GM18526 (cell line): ENCODE data around the gene TFR2.
A peak's percentile ranks its signal among the peaks of the same experiment; 100 is the strongest.

Source experiments
- POLR2A ChIP-seq: IDR thresholded peaks from 3 replicates; pipeline ENCODE4 v1.6.1; 2011; ENCODE audit not compliant: insufficient read length; ENCODE audit errors: extremely low read depth

The TFR2 gene

DNA sequence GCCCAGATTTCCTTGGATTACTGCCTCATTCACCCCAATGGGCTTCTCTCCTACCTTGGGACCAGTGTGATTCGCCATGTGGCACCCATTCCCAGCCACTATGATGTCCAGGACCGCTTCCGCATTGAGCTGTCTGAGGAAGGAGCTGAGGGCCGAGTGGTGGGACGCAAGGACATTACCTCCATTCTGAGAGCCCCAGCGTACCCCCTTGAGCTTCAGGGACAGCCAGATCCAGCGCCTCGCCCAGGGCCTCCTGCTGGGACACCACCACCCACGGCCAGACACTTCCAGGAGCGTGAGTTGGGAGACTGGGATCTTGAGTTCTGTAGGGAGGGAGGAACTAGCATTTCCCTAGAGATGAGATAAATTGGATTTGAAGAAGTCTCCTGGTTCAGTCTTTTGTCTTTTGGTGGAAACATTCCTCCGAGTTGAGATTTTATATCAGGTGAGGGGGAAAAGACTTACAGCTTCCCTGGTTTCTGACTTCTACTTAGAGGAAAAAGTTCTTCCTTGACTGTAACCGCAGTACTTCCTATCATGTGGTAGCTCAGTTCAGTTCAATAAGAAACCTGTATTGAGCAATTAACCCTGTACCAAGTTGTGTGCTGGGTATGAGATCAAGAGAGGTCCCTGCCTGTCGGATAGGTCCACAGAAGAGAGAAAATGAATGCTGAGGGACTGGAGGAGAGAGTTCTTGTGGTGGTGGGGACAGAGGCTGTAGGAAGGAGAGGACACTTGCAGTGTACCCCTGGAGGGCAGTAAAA is 27.8 kb downstream of the TFR2 start:
- TF ChIP-seq POLR2A = no peak

DNA sequence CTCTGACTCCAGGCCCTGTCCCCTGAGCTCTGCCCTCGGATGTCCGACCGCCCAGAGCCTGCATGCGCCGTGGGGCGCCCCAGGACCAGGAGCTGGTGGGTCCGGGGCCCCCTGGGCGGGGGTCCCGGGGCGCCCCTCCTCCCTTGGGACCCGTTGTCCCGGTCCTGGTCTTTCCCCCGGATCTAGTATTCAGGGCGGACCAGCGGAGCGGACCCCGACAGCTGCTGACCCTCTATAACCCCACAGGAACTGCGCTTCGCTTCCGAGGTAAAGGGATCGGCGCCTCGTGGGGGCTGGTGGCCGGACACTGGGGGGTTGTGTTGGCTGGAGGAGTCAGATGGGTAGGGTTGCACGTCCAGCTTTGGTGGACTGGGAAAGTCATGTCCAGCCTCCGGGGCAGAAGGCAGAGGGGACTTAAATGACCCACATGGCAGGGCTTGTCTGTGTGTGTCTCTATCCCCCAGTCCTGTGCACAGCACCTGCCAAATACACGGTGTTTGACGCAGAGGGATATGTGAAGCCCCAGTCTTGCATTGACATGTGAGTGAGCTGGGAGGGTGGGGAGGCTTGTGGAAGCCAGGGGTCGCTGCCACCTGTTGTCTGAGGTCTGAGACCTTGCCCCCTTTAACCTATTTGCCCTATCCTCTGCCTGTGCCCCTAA is 28.5 kb downstream of the TFR2 start:
- no peak for TF ChIP-seq POLR2A

DNA sequence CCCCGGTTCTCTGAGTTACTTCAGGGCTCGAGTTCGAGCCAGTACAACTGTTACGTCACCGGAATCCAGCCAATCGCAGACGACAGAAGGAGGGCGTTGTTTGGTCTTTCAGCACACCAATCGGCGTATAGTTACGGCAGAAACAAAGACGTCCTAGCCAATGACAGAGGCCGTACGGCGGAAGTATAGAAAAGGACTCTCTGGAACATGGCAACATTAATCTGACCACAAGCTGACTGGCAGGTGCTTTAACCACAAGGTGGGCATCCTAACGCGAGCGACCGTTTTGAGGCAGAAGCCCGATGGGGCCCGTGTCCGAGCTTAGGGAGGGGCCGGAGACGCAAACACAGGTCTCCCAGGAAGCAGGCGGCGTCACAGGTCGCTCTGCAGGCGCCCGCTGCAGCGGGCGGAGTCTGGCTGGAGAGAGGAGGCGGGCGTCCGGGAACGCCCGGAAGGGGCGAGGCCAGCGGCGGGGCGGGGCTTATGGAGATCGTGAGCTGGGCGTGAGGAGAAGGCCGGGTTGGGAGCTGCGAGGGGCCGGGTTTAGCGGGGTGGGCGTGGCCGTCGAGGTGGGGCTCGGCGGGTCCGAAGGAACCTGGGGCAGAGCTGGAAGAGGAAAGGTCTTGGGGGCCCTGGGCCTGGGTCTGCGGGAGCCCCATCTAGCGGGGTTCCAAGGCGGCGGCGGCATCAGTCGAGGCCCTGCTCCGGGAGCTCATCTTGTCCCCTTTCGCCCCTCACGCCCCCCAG is 29.2 kb downstream of the TFR2 start, which contains the start of gene MOSPD3:
Gene MOSPD3 (plus strand): TSS at position 558 of the 747 bp plus-strand sequence. CDS start 252 bp downstream, outside the sequence.
- peak; percentile 79 for TF ChIP-seq POLR2A

DNA sequence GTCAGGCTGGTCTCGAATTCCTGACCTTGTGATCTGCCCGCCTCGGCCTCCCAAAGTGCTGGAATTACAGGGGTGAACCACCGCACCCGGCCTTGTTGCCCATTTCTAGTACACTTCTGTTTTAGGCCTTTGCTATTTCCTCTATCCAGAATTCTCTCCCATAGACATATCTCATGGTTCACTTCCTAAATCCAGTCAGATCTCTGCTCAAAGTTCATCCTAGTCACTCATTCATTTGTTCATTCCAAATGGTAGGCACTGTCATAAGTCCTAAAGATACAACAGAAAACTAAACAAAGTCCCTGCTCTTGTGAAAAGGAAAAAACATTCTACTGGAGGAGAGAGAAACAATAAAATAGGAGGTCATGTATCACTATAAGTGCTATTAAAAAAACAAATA is 31.4 kb downstream of the TFR2 start:
- TF ChIP-seq POLR2A = no peak

DNA sequence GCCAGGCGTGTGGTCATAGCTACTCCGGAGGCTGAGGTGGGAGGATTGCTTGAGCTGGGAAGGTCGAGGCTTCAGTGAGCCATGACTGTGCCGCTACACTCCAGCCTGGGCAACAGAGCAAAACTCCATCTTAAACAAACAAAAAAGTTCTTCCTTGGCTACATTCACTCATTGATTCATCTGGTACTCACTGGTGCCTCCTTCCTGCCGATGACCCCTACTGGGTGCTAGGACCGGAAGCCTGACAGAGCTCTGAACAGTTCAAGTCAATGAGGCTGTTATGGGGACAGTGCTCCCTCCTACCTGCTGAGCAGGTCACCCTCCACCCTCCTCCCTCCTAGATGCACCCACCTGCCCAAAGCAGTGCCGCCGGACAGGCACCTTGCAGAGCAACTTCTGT is 34.2 kb downstream of the TFR2 start:
- no peak for TF ChIP-seq POLR2A

DNA sequence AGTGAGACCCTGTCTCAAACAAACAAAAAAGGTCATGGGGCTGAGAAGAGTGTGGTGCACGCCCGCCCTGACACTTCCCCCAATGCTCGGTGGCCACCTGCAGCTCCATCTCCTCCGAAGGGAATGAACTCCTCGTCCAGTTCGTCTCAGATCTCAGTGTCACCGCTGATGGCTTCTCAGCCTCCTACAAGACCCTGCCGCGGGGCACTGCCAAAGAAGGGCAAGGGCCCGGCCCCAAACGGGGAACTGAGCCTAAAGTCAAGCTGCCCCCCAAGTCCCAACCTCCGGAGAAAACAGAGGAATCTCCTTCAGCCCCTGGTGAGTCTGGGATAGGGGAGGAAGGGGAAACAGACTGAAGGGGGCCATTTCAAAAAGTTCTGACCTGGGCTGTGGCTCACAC is 35.0 kb downstream of the TFR2 start:
- TF ChIP-seq POLR2A = no peak

DNA sequence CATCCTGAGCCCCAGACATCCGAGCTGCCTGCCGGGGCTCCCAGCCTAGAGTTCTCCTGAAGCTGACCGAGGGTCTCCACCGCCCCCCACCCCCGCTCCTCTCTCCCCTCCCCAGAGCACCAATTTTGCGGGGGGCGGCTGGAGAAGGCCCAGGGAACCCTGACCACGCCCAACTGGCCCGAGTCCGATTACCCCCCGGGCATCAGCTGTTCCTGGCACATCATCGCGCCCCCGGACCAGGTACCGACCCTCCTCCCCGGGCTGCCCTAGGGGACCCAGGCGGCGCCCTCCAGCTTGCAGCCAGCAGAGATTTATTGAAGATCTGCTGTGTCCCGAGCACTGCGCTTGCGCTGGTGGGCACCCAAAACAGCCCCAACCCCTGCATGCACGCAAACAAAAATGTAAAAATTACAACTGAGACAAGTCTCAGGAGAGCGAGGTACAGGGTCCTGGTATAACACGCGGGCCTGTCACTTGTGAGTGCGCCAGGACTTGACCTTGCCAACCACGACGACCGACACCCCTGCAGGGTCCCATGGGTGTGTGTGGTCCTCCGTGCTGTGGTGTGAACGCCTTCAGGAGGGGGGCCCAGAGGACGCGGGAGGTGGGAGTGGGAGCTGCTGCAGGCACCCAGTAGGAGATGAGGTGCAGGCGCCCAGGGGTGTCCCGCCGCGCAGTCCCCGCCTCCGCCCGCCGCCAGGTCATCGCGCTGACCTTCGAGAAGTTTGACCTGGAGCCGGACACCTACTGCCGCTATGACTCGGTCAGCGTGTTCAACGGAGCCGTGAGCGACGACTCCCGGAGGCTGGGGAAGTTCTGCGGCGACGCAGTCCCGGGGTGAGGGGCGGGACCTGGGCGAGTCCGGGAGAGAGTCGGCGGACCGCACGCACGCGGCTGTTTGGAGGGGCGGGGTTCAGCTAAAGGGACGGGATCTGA is 36.1 kb downstream of the TFR2 start:
- TF ChIP-seq POLR2A = no peak

DNA sequence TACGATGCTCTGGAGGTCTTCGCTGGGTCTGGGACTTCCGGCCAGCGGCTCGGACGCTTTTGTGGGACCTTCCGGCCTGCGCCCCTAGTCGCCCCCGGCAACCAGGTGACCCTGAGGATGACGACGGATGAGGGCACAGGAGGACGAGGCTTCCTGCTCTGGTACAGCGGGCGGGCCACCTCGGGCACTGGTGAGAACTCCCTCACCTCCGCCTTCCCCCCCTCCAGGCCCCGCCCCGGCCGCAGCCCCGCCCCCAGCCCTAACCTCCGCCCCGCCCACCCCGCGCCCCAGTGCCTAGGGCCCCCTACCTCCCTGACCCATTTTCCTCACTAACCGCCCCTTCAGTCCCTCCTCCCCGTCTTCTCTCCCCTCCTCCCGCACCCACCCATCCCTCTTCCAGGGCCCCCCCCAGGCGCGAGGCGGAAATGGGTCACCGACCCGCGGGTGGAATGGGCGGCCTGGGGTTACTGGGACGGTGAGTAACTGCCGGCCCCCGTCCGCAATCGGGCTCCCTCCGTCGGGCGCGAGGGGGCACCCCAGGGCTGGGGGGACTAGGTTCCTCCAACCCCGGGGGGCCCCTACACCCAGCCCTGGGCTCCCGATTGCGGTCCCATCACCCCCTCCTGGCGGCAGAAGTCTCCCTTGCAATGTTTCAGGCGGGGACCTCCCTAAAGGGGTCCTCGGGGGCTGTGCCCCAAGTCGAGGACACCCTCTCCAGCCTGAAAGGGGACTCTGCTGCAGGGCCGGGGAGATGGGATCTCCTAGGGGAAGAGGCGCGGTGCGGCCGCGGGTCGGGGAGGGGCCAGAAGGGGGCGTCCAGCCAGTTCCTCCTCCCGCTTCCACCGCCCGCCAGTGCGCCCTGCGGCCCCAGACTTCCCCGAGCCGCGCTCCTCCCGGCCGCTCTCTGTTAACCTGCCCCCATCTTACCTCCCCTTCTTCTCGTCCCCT is 37.0 kb downstream of the TFR2 start:
- peak; percentile 24 for TF ChIP-seq POLR2A

DNA sequence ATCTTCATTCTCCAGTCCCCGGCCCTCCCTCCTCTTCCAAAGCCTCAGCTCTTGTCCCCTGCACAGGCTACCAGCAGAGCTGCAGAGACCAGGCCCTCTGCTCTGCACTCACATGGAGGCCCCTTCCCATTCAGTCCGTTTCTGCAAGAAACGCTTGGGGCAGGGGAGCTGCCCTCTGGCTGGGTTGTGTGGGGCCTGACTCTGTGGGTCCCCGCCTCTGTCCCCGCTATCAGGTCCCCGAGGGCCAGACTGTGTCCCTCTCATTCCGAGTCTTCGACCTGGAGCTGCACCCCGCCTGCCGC is 37.7 kb downstream of the TFR2 start:
- TF ChIP-seq POLR2A = no peak

DNA sequence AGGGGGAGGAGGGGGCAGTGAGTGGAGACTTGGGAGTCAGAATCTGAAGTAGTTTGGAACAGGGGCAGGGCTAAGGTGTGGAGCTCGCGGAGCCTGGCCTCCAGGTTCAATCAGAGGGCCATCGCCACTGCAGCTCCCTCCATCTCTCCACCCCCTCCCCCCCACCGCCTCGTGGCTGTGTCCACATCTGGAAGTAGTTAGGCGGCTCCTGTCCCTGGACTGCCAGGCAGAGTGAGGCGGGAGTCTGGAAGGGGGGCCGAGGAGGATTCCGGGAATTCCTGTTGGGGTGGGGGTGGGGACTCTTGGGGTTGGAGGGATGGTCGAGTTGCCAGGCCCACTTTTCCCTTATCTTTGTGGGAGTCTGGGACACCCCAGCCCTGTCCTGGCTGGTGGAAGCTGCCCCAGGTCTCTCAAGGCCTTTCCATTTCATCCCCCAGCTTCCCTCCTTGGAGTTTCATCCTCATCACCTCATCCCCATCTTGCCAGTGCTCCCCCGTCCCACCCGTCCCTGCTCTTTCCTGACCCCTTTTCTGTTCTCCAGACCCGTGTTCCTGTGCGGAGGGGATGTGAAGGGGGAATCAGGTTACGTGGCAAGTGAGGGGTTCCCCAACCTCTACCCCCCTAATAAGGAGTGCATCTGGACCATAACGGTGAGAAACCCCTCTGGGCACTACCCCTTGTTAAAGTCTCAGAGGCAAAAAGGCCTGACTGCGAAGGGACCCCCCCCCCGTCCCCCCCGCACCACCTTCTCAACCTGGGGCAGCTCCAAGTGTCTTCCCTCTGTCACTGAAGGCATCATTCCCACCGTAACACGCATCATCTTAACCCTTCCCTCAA is 38.2 kb downstream of the TFR2 start:
- TF ChIP-seq POLR2A = no peak

DNA sequence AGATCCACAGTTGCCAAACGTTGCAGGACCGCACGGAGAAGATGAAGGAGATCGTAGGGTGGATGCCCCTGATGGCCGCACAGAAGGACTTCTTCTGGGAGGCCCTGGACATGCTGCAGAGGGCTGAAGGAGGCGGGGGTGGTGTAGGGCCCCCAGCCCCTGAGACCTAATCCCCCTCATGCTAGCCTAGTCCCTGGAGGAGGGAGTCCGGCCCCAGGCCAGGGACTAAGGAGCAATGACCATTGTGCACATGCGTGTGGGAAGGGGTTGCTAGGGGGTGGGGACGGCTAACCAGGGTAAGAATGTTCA is 40.7 kb downstream of the TFR2 start:
- no peak for TF ChIP-seq POLR2A

DNA sequence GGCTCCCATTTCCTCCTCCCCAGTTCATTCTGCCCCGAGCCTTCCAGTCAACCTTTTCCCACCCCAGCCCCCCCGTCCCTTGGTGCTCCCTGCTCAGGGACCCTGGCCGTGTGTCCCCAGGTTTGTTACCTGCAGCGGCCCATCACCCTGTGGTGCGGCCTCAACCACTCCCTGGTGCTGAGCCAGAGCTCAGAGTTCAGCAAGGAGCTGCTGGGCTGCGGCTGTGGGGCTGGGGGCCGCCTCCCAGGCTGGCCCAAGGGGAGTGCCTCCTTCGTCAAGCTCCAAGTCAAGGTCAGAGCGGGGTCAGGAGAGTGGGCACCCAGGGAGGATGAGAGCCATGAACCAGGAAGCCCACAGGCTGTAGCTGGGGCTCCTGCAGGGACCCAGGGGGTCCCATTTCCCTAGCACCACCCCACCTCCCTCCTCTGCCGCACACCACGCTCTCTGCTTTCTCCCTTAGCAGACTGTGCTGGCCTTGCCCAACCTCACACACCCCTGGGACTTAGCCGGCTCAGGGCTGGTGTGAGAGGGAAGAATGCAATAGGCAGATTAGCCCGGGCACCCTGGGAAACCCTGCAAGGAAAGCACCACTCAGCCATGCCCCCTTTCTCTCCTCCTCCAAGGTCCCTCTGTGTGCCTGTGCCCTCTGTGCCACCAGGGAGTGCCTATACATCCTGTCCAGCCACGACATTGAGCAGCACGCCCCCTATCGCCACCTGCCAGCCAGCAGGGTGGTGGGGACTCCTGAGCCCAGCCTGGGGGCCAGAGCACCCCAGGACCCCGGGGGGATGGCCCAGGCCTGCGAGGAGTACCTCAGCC is 41.2 kb downstream of the TFR2 start:
- no peak for TF ChIP-seq POLR2A

DNA sequence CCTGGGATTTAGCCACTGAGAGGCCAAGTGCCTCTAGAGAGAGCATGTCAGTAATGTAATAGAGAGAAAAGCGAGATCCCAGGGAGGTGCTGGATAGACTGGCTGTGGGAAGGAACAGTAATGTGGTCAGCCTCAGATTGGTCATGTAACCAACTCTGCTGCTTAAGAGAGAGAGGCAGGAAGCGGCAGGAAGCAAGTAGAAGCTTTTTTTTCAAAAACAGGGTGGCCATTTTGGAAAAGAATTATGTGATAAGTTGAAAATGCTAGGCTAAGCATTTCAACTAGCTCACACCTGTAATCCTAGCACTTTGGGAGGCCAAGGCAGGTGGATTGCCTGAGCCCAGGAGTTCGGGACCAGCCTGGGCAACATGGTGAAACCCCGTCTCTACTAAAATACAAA is 42.9 kb downstream of the TFR2 start:
- no peak for TF ChIP-seq POLR2A

DNA sequence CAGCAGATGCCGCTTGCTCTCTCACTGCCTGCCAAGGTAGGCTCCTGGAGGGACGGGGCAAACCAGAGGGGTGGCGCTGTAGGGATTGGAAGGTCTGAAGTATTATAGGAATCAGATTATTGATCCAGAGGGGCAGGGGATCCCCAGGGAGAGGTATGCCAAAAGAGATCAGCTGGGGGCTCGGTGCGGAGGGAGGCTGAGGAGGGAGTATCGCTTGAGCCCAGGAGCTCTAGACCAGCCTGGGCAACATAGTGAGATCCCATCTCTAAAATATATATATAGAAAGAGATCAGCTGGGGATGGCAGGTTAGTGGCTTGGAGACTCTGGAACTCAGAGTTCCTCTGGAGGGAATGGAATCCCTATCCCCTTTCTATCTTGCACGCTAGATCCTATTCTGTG is 46.2 kb downstream of the TFR2 start:
- no peak for TF ChIP-seq POLR2A
